GM23338 (cell line): ENCODE results near the gene HSD17B7. TPM values are rescaled to one million over a fixed set of nuclear protein-coding genes. Genes with fewer than 3 reads are reported as not detected.
A peak's percentile ranks its signal among the peaks of the same experiment; 100 is the strongest.

Experiments used
- ATAC-seq: fragments of 200-7000 bp; cut with Tn5 transposase; 3 replicates; pipeline ENCODE4 v1.9.1; 2020
- DNase-seq: peaks from one replicate; pipeline ENCODE4 v3.0.0-alpha.2; 2015; ENCODE audit warnings: low spot score
- H2AFZ ChIP-seq: fragments of 200-600 bp; sonication (generic); 2 replicates; pipeline ENCODE4 v1.8.0; 2016; ENCODE audit warnings: antibody characterized with exemption, mild to moderate bottlenecking, moderate library complexity
- H3F3A ChIP-seq: fragments of 200-600 bp; sonication (generic); replicated peaks from 2 replicates; pipeline ENCODE4 v1.8.0; 2017; ENCODE audit warnings: antibody characterized with exemption, mixed run types, low read depth
- H3K27ac ChIP-seq: fragments of 200-600 bp; sonication (generic); 2 replicates; pipeline ENCODE4 v1.6.1; 2016; ENCODE audit warnings: low read depth
- H3K27me3 ChIP-seq: fragments of 200-600 bp; sonication (generic); 2 replicates; pipeline ENCODE4 v1.8.0; 2016; ENCODE audit warnings: mild to moderate bottlenecking, mixed run types, moderate library complexity; ENCODE audit not compliant: insufficient read depth
- H3K36me3 ChIP-seq: fragments of 200-600 bp; sonication (generic); 2 replicates; pipeline ENCODE4 v1.8.0; 2016; ENCODE audit warnings: mild to moderate bottlenecking; ENCODE audit not compliant: insufficient read depth
- H3K4me1 ChIP-seq: fragments of 200-600 bp; sonication (generic); 2 replicates; pipeline ENCODE4 v1.8.0; 2016; ENCODE audit warnings: mild to moderate bottlenecking, moderate library complexity; ENCODE audit not compliant: insufficient read depth
- H3K4me2 ChIP-seq: fragments of 200-600 bp; sonication (generic); 2 replicates; pipeline ENCODE4 v1.7.1; 2017; ENCODE audit warnings: mixed run types
- H3K4me3 ChIP-seq: fragments of 200-600 bp; sonication (generic); 2 replicates; pipeline ENCODE4 v1.6.1; 2016; ENCODE audit warnings: mixed run types
- H3K79me2 ChIP-seq: fragments of 200-600 bp; sonication (generic); replicated peaks from 2 replicates; pipeline ENCODE4 v1.8.0; 2017; ENCODE audit warnings: mild to moderate bottlenecking; ENCODE audit not compliant: insufficient read depth
- H3K9me2 ChIP-seq: fragments of 200-600 bp; sonication (generic); 2 replicates; pipeline ENCODE4 v1.8.0; 2017; ENCODE audit not compliant: insufficient read depth
- H4K20me1 ChIP-seq: fragments of 200-600 bp; sonication (generic); replicated peaks from 2 replicates; pipeline ENCODE4 v1.8.0; 2017; ENCODE audit warnings: mild to moderate bottlenecking; ENCODE audit not compliant: insufficient read depth
- H3K27ac Mint-ChIP-seq: 2 replicates; pipeline ENCODE4 v1.8.0; 2020; ENCODE audit warnings: inconsistent platforms, mild to moderate bottlenecking, moderate library complexity, mixed read lengths
- H3K27me3 Mint-ChIP-seq: 3 replicates; pipeline ENCODE4 v1.8.0; 2022; ENCODE audit warnings: low read depth, mild to moderate bottlenecking, moderate library complexity, mixed read lengths, inconsistent platforms; ENCODE audit not compliant: insufficient read depth, poor library complexity
- H3K36me3 Mint-ChIP-seq: 3 replicates; pipeline ENCODE4 v1.8.0; 2021; ENCODE audit warnings: low read depth, mild to moderate bottlenecking, inconsistent platforms, moderate library complexity, mixed read lengths
- H3K4me1 Mint-ChIP-seq: 3 replicates; pipeline ENCODE4 v1.8.0; 2020; ENCODE audit warnings: mild to moderate bottlenecking, inconsistent platforms, mixed read lengths
- H3K4me3 Mint-ChIP-seq: 3 replicates; pipeline ENCODE4 v1.8.0; 2021; ENCODE audit warnings: moderate library complexity, mild to moderate bottlenecking, inconsistent platforms, mixed read lengths
- H3K9me3 Mint-ChIP-seq: 3 replicates; pipeline ENCODE4 v1.8.0; 2020; ENCODE audit warnings: moderate library complexity, mild to moderate bottlenecking, inconsistent platforms, mixed read lengths
- CREB1 ChIP-seq: fragments of 250-450 bp; sonication (Bioruptor Pico); IDR thresholded peaks from 2 replicates; pipeline ENCODE4 v1.5.0; 2020; ENCODE audit warnings: low read depth, mild to moderate bottlenecking, moderate library complexity
- EZH2 ChIP-seq: fragments of 200-600 bp; sonication (generic); IDR thresholded peaks from one replicate; pipeline ENCODE4 v1.8.0; 2017; ENCODE audit warnings: antibody characterized with exemption, mild to moderate bottlenecking, low read depth; ENCODE audit not compliant: unreplicated experiment
- EZH2phosphoT487 ChIP-seq: fragments of 200-600 bp; sonication (generic); IDR thresholded peaks from one replicate; pipeline ENCODE4 v1.8.1; 2018; ENCODE audit warnings: antibody characterized with exemption; ENCODE audit not compliant: unreplicated experiment
- JUNB ChIP-seq: IDR thresholded peaks from one replicate; pipeline ENCODE4 v1.6.1; 2016; ENCODE audit warnings: antibody characterized with exemption; ENCODE audit not compliant: unreplicated experiment
- NANOG ChIP-seq: IDR thresholded peaks from 2 replicates; pipeline ENCODE4 v1.6.1; 2016; ENCODE audit warnings: antibody characterized with exemption, borderline replicate concordance
- POLR2AphosphoS5 ChIP-seq: IDR thresholded peaks from 2 replicates; pipeline ENCODE4 v1.6.1; 2016; ENCODE audit warnings: antibody characterized with exemption, low read depth
- REST ChIP-seq: IDR thresholded peaks from one replicate; pipeline ENCODE4 v1.6.1; 2018; ENCODE audit warnings: antibody characterized with exemption; ENCODE audit not compliant: unreplicated experiment
- STAT1 ChIP-seq: IDR thresholded peaks from one replicate; pipeline ENCODE4 v1.6.1; 2016; ENCODE audit warnings: antibody characterized with exemption; ENCODE audit not compliant: unreplicated experiment
- ZNF114 ChIP-seq: fragments of 250-450 bp; sonication (Bioruptor Pico); IDR thresholded peaks from 2 replicates; pipeline ENCODE4 v1.5.0; 2020; ENCODE audit warnings: mild to moderate bottlenecking, moderate library complexity
- ZNF331 ChIP-seq: fragments of 250-450 bp; sonication (Bioruptor Pico); IDR thresholded peaks from 2 replicates; pipeline ENCODE4 v1.5.0; 2020; ENCODE audit warnings: low read depth, mild to moderate bottlenecking, moderate library complexity
- ZNF462 ChIP-seq: fragments of 250-450 bp; sonication (Bioruptor Pico); IDR thresholded peaks from 2 replicates; pipeline ENCODE4 v1.5.0; 2020; ENCODE audit warnings: mild to moderate bottlenecking, moderate library complexity
- polyA plus RNA-seq: library from polyadenylated mRNA; unstranded; fragments of >200 nt; fragmentation: Nextera tagmentation; extraction: Ambion mirVana; gene quantifications from 2 replicates; pipeline ENCODE4 v1.2.1, GENCODE V29; 2016
- total RNA-seq: library from RNA; depleted of rRNA; stranded (reverse); fragments of >200 nt; shearing (Covaris generic); gene quantifications from 2 replicates; pipeline ENCODE4 v1.2.3, GENCODE V29; 2014

Gene HSD17B7
- total and polyA plus RNA-seq, 2 experiments from 2014 or later: 30.9 to 31.9 TPM

GRCh38 chr1:162861101-162861500 lies 70.6 kb downstream of the HSD17B7 start, which contains the start of gene CCDC190:
CCDC190 (minus strand) TSS chr1:162861175; CDS start chr1:162859646, 1,529 bp downstream.
- Histone ChIP-seq H4K20me1 (no peaks in the 10 kb centered on the region), H3K27ac (no peak within 1 kb of the TSS), H3K79me2 (no peaks in the 10 kb centered on the region), H3K4me3 (no peak within 1 kb of the TSS), H2AFZ (peak within 1 kb of the TSS; percentile 43; the same call in 1 of the 2 replicates), H3K4me1 (no peaks in the 10 kb centered on the region), H3F3A (no peaks in the 10 kb centered on the region), H3K9me2 (no peaks in the 10 kb centered on the region), H3K4me2 (no peak within 1 kb of the TSS), H3K36me3 (no peaks in the 10 kb centered on the region), H3K27me3 (no peaks in the 10 kb centered on the region)
- Mint-ChIP-seq H3K4me3 (no peak within 1 kb of the TSS), H3K36me3 (no peaks in the 10 kb centered on the region), H3K9me3 (no peaks in the 10 kb centered on the region), H3K27me3 (no peaks in the 10 kb centered on the region), H3K27ac (no peak within 1 kb of the TSS), H3K4me1 (no peaks in the 10 kb centered on the region; the same call in 2 of the 3 replicates)
- ATAC-seq (peak; percentile 79), DNase-seq (peak; percentile 17)
- no peak for TF ChIP-seq EZH2phosphoT487
- TF ChIP-seq STAT1: no peak
- TF ChIP-seq EZH2: no peak
- TF ChIP-seq JUNB: no peak
- TF ChIP-seq ZNF114 (CRISPR knock-in tag): no peak
- no peak for TF ChIP-seq ZNF331

DNA sequence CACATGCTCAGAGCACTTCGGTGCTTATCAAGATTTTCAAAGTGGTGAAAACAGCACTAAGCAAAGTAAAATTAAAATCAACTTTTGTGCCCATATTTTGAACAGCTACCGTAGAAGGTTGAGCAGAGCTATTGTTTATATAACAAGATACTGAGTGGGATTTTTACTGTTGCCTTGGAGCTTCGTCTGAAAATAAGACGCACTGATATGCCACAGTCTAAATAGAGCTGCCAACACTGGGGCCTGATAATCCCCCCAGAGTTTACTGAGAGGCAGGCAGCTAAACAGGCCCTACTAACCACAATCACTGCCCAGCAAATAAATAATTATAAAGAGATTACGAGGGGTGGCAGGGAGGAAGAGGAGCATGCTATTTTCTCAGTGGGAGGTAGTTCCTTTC lies 71.1 kb downstream of the HSD17B7 start:
- ATAC-seq: no peak
- TF ChIP-seq JUNB (no peak), ZNF462 (CRISPR knock-in tag) (no peak), EZH2 (no peak), CREB1 (CRISPR knock-in tag) (no peak), ZNF114 (CRISPR knock-in tag) (no peak), NANOG (no peak), POLR2AphosphoS5 (no peak), STAT1 (no peak), REST (no peak), ZNF331 (no peak), EZH2phosphoT487 (no peak)

More for the DNA sequence above, 71.1 kb downstream of the HSD17B7 start:
- Mint-ChIP-seq H3K4me1 (no peaks in the 10 kb centered on the region; the same call in 2 of the 3 replicates), H3K27ac (no peak overlapping the region), H3K36me3 (no peaks in the 10 kb centered on the region), H3K4me3 (no peak overlapping the region), H3K9me3 (no peaks in the 10 kb centered on the region), H3K27me3 (no peaks in the 10 kb centered on the region)
- H3F3A ChIP-seq: no peaks in the 10 kb centered on the region
- no peaks in the 10 kb centered on the region for H3K36me3 ChIP-seq
- no peaks in the 10 kb centered on the region for H3K4me1 ChIP-seq
- no peaks in the 10 kb centered on the region for H3K79me2 ChIP-seq
- peak overlapping the region; percentile 43; the same call in 1 of the 2 replicates for H2AFZ ChIP-seq
- no peak overlapping the region for H3K4me2 ChIP-seq
- H3K9me2 ChIP-seq: no peaks in the 10 kb centered on the region
- no peak overlapping the region for H3K27ac ChIP-seq
- no peak overlapping the region for H3K4me3 ChIP-seq
- no peak for DNase-seq
- H4K20me1 ChIP-seq: no peaks in the 10 kb centered on the region
- H3K27me3 ChIP-seq: no peaks in the 10 kb centered on the region
